Keratinocyte (primary cell): ENCODE results near the gene CDKL4. TPM values are rescaled to one million over a fixed set of nuclear protein-coding genes. Genes with fewer than 3 reads are reported as not detected.

Source experiments
- DNase-seq: peaks from one replicate; pipeline ENCODE4 v3.0.0-alpha.2; 2011; ENCODE audit warnings: low read depth, missing footprints, low spot score
- FAIRE-seq: peaks from 2 replicates; lab custom pipeline; 2011; peaks lifted over from hg19 to GRCh38; lab: Jason Lieb, UNC
- H2AFZ ChIP-seq: 2 replicates; pipeline ENCODE4 v1.6.0; 2012; ENCODE audit warnings: low read length, control low read depth, inconsistent platforms; ENCODE audit not compliant: control insufficient read depth
- H3K27ac ChIP-seq: 2 replicates; pipeline ENCODE4 v1.5.1; 2011; ENCODE audit warnings: low read length; ENCODE audit not compliant: control insufficient read depth, insufficient read depth
- H3K27me3 ChIP-seq: 3 replicates; pipeline ENCODE4 v1.6.0; 2011; ENCODE audit warnings: low read length; ENCODE audit not compliant: control insufficient read depth, insufficient read depth; ENCODE audit errors: extremely low read depth
- H3K36me3 ChIP-seq, 2 experiments: 2 replicates in 1 of 2; 3 replicates in 1 of 2; pipeline ENCODE4 v1.5.1; 2011; ENCODE audit warnings: low read length in 2 of 2, mild to moderate bottlenecking in 1 of 2; ENCODE audit not compliant: control insufficient read depth in 2 of 2, insufficient read depth in 2 of 2; ENCODE audit errors: extremely low read depth in 1 of 2
- H3K4me1 ChIP-seq: 3 replicates; pipeline ENCODE4 v1.5.1; 2011; ENCODE audit warnings: low read length; ENCODE audit not compliant: control insufficient read depth, insufficient read depth; ENCODE audit errors: extremely low read depth
- H3K4me2 ChIP-seq: 3 replicates; pipeline ENCODE4 v1.6.0; 2011; ENCODE audit warnings: low read depth, low read length; ENCODE audit not compliant: control insufficient read depth, insufficient read depth; ENCODE audit errors: extremely low read depth
- H3K4me3 ChIP-seq, 3 experiments: fragments of 200-600 bp in 1 of 3; sonication (generic) in 1 of 3; 2 replicates in 2 of 3; 3 replicates in 1 of 3; pipeline ENCODE4 v1.5.1; 2011 to 2016; ENCODE audit warnings: low read length in 3 of 3, mild to moderate bottlenecking in 3 of 3, control low read depth in 2 of 3, inconsistent platforms in 1 of 3, low read depth in 1 of 3, mixed read lengths in 1 of 3, mixed run types in 1 of 3, moderate library complexity in 1 of 3; ENCODE audit not compliant: control insufficient read depth in 2 of 3, insufficient read depth in 2 of 3; ENCODE audit errors: extremely low read depth in 1 of 3
- H3K79me2 ChIP-seq: 2 replicates; pipeline ENCODE4 v1.6.0; 2012; ENCODE audit warnings: low read length; ENCODE audit not compliant: control insufficient read depth, insufficient read depth
- H3K9ac ChIP-seq: 3 replicates; pipeline ENCODE4 v1.6.0; 2011; ENCODE audit warnings: low read length; ENCODE audit not compliant: control insufficient read depth, insufficient read depth; ENCODE audit errors: extremely low read depth
- H3K9me1 ChIP-seq: 3 replicates; pipeline ENCODE4 v1.6.0; 2011; ENCODE audit warnings: low read length; ENCODE audit not compliant: control insufficient read depth, insufficient read depth; ENCODE audit errors: extremely low read depth
- H3K9me3 ChIP-seq: 2 replicates; pipeline ENCODE4 v1.5.1; 2012; ENCODE audit warnings: low read depth, low read length; ENCODE audit not compliant: control insufficient read depth
- H4K20me1 ChIP-seq: 3 replicates; pipeline ENCODE4 v1.6.0; 2011; ENCODE audit warnings: low read length; ENCODE audit not compliant: control insufficient read depth, insufficient read depth; ENCODE audit errors: extremely low read depth
- CTCF ChIP-seq, 3 experiments: IDR thresholded peaks in 1 of 3; conservative IDR thresholded peaks in 1 of 3; optimal IDR thresholded peaks in 1 of 3; 2 replicates in 2 of 3; 3 replicates in 1 of 3; pipeline versions ENCODE3 to v1.5.1; 2011; ENCODE audit warnings: low read length in 3 of 3, mild to moderate bottlenecking in 3 of 3, moderate library complexity in 2 of 3, control low read depth in 1 of 3, inconsistent platforms in 1 of 3; ENCODE audit not compliant: insufficient read depth in 2 of 3; ENCODE audit errors: extremely low read depth in 1 of 3
- EZH2 ChIP-seq: IDR thresholded peaks from one replicate; pipeline ENCODE4 v1.6.1; 2012; ENCODE audit warnings: inconsistent platforms, mild to moderate bottlenecking, low read length, moderate library complexity
- dilution Hi-C: fragments of 300-500 bp; cut with MboI; formaldehyde crosslinking; loops from one replicate; pipeline ENCODE4 v1.7.0; 2020; ENCODE audit warnings: low sequenced_read_pairs; ENCODE audit not compliant: extremely low pct_ligation_motif_present
- polyA plus RNA-seq, 5 experiments: library from polyadenylated mRNA; depleted of rRNA in 3 of 5; stranded (reverse) in 3 of 5; stranded (forward) in 1 of 5; unstranded in 1 of 5; fragments of >200 nt; gene quantifications; 1 replicate in 1 of 5; 2 replicates in 3 of 5; 3 replicates in 1 of 5; pipeline versions ENCODE4 v1.2.1 to v1.2.3, GENCODE V29; 2011 to 2012; ENCODE audit warnings: missing spikeins in 2 of 5, low read depth in 1 of 5, low replicate concordance in 1 of 5

The CDKL4 gene
- polyA plus RNA-seq, 1 donor (not counting 4 experiments of a cell fraction or from before 2014, with no cell fraction given): not detected

GRCh38 chr2:39194686-39195085 is 49.1 kb downstream of the CDKL4 start:
- Histone ChIP-seq H3K9me1 (no peaks in the 10 kb centered on the region), H4K20me1 (no peaks in the 10 kb centered on the region), H3K4me2 (no peak overlapping the region), H3K27ac (no peak overlapping the region), H3K9me3 (no peaks in the 10 kb centered on the region), H3K79me2 (no peaks in the 10 kb centered on the region), H2AFZ (no peak overlapping the region), H3K36me3 (no peaks in the 10 kb centered on the region), H3K4me1 (no peaks in the 10 kb centered on the region), H3K4me3 (no peak overlapping the region), H3K9ac (no peak overlapping the region), H3K27me3 (no peaks in the 10 kb centered on the region)
- DNase-seq (no peak), FAIRE-seq (no peak)
- dilution Hi-C loops: no loop called here
- TF ChIP-seq EZH2 (no peak), CTCF (optimal IDR thresholded peaks at IDR 0.05 in 1 of 3, IDR thresholded peaks at IDR 0.05 in 1 of 3, conservative IDR thresholded peaks at IDR 0.05 in 1 of 3; ENCODE audit: extremely low read depth in 1 of 3, insufficient read depth in 2 of 3, low read length in 3 of 3) (no peak)

DNA sequence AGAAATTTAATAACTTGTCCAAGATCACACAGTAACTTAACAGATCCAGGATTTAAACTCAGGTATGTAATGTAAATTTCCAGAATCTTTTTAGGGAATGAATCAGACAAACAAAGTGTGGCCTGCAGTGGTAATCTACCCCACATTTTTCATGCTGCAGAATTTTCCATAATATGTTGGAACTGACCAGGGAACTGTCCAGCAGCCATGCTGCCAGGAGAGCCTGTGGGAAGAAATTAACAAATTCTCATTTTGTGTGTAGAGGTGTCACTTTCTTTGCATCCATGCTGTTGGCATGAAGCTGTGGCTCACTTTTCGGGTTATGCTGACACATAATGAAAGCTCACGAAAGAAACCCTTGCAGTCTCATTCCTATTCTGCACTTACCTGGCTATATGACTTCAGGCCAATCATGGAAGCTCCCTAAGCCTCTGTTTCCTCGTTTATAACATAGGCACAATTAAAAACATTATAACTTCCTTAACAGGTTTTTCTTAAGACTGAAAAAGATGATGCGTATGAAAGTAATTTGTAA is 54.7 kb downstream of the CDKL4 start:
- Histone ChIP-seq H2AFZ (no peak overlapping the region), H3K9me1 (no peaks in the 10 kb centered on the region), H3K27ac (no peak overlapping the region), H3K4me1 (no peaks in the 10 kb centered on the region), H4K20me1 (no peaks in the 10 kb centered on the region), H3K79me2 (no peaks in the 10 kb centered on the region), H3K9me3 (no peaks in the 10 kb centered on the region), H3K9ac (no peak overlapping the region), H3K27me3 (no peaks in the 10 kb centered on the region), H3K4me2 (no peak overlapping the region), H3K36me3 (no peaks in the 10 kb centered on the region), H3K4me3 (no peak overlapping the region)
- no peak for DNase-seq
- no peak for FAIRE-seq
- dilution Hi-C loops: no loop called here
- no peak for TF ChIP-seq EZH2
- TF ChIP-seq CTCF (optimal IDR thresholded peaks at IDR 0.05 in 1 of 3, IDR thresholded peaks at IDR 0.05 in 1 of 3, conservative IDR thresholded peaks at IDR 0.05 in 1 of 3; ENCODE audit: extremely low read depth in 1 of 3, insufficient read depth in 2 of 3, low read length in 3 of 3): no peak
